Thoracic aorta (tissue), 2 donors: Measurements from ENCODE around the gene ICAM4. TPM values are rescaled to one million over a fixed set of nuclear protein-coding genes. Genes with fewer than 3 reads are reported as not detected.

Experiments
- ATAC-seq: fragments of 150-250 bp; one replicate; pipeline ENCODE4 v1.8.0; 2017; ENCODE audit warnings: low read depth; ENCODE audit not compliant: insufficient number of reproducible peaks, low FRiP score
- DNase-seq: peaks from one replicate; pipeline ENCODE4 v3.0.0-alpha.2; 2020; ENCODE audit warnings: low spot score
- H3K27ac ChIP-seq, 2 donors: fragments of 200-600 bp; sonication (generic); 1 replicate in 1 of 2; 2 replicates in 1 of 2; pipeline ENCODE4 v1.5.1; 2016; ENCODE audit warnings: mild to moderate bottlenecking in 2 of 2, moderate library complexity in 2 of 2
- H3K27me3 ChIP-seq: fragments of 200-600 bp; sonication (generic); replicated peaks from 2 replicates; pipeline ENCODE4 v1.6.0; 2016; ENCODE audit warnings: mild to moderate bottlenecking; ENCODE audit not compliant: insufficient read depth
- H3K36me3 ChIP-seq: fragments of 200-600 bp; sonication (generic); one replicate; pipeline ENCODE4 v1.5.1; 2016
- H3K4me1 ChIP-seq, 2 donors: fragments of 200-600 bp; sonication (generic); 1 replicate in 1 of 2; 2 replicates in 1 of 2; pipeline versions ENCODE4 v1.5.1 to v1.6.0; 2016; ENCODE audit warnings: low read depth in 2 of 2, mild to moderate bottlenecking in 1 of 2; ENCODE audit not compliant: control insufficient read depth in 1 of 2
- H3K4me3 ChIP-seq: fragments of 200-600 bp; sonication (generic); 2 replicates; pipeline ENCODE4 v1.5.1; 2016; ENCODE audit warnings: mild to moderate bottlenecking
- H3K9me3 ChIP-seq: fragments of 200-600 bp; sonication (generic); 2 replicates; pipeline ENCODE4 v1.5.1; 2016
- CTCF ChIP-seq: fragments of 200-600 bp; sonication (generic); IDR thresholded peaks from one replicate; pipeline ENCODE4 v1.5.1; 2019; ENCODE audit warnings: antibody characterized with exemption
- total RNA-seq, 2 donors: library from RNA; depleted of rRNA; stranded (reverse); fragments of >200 nt; gene quantifications; one replicate each; pipeline versions ENCODE4 v1.1.0 to v1.2.3, GENCODE V29; 2016

ICAM4 gene
- total RNA-seq, 2 donors from 2014 or later = 0.95 to 2.0 TPM

GRCh38 chr19:10255358-10255757 is 31.4 kb upstream of the ICAM4 start:
- ATAC-seq = no peak
- H3K36me3 ChIP-seq = peaks cover 40% of the 10 kb centered on the region
- H3K27me3 ChIP-seq = no peaks in the 10 kb centered on the region
- TF ChIP-seq CTCF = no peak
- H3K27ac ChIP-seq = no peak overlapping the region
- no peak for DNase-seq
- H3K4me1 ChIP-seq = peaks cover 7 to 18% of the 10 kb centered on the region in 2 donors
- H3K4me3 ChIP-seq = no peak overlapping the region
- H3K9me3 ChIP-seq = no peaks in the 10 kb centered on the region

- DNase-seq = no peak
- Histone ChIP-seq H3K4me1 (peaks cover 7 to 9% of the 10 kb centered on the region in 2 donors), H3K36me3 (peaks cover 40% of the 10 kb centered on the region), H3K27me3 (no peaks in the 10 kb centered on the region), H3K9me3 (no peaks in the 10 kb centered on the region), H3K27ac (no peak overlapping the region), H3K4me3 (no peak overlapping the region)
- ATAC-seq = no peak
- TF ChIP-seq CTCF = no peak
Measured at GRCh38 chr19:10256551-10256950, 30.2 kb upstream of the ICAM4 start.

- H3K36me3 ChIP-seq = peaks cover 40% of the 10 kb centered on the region
- no peaks in the 10 kb centered on the region for H3K9me3 ChIP-seq
- peaks cover 7 to 9% of the 10 kb centered on the region in 2 donors for H3K4me1 ChIP-seq
- no peaks in the 10 kb centered on the region for H3K27me3 ChIP-seq
- H3K27ac ChIP-seq = no peak overlapping the region
- TF ChIP-seq CTCF = no peak
- no peak for DNase-seq
- no peak for ATAC-seq
- no peak overlapping the region for H3K4me3 ChIP-seq
Measured at GRCh38 chr19:10256970-10257615, 29.7 kb upstream of the ICAM4 start.

GRCh38 chr19:10258080-10258710 is 28.6 kb upstream of the ICAM4 start:
- DNase-seq (no peak), ATAC-seq (no peak)
- H3K27me3 ChIP-seq = no peaks in the 10 kb centered on the region
- TF ChIP-seq CTCF = no peak
- no peak overlapping the region for H3K4me3 ChIP-seq
- peaks cover 40% of the 10 kb centered on the region for H3K36me3 ChIP-seq
- H3K27ac ChIP-seq = no peak overlapping the region
- H3K9me3 ChIP-seq = no peaks in the 10 kb centered on the region
- H3K4me1 ChIP-seq = peaks cover 0 to under 1% of the 10 kb centered on the region in 2 donors

- H3K9me3 ChIP-seq = no peaks in the 10 kb centered on the region
- ATAC-seq (no peak), DNase-seq (peak; percentile 66)
- H3K4me3 ChIP-seq = no peak overlapping the region
- no peaks in the 10 kb centered on the region for H3K4me1 ChIP-seq
- no peak overlapping the region for H3K27ac ChIP-seq
- peak; percentile 48 for TF ChIP-seq CTCF
- no peaks in the 10 kb centered on the region for H3K27me3 ChIP-seq
- peaks cover 35% of the 10 kb centered on the region for H3K36me3 ChIP-seq
Measured at GRCh38 chr19:10259162-10259905, 27.4 kb upstream of the ICAM4 start.
